ENCODE results near the gene NCBP3.

DNA sequence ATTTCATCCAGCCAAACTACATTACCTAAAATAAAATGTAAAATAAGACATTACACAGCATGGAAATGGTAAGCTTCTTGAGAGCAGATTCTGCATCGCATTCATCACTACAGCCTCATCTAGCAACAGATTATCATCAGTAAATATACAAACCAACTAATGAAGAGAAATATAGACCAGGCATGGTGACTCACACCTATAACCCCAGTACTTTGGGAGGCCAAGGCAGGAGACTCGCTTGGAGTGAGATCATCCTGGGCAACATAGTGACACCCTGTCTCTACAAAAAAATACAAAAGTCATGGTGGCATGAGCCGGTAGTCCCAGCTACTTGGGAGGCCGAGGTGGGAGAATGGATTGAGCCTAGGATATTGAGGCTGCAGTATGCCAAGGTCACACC lies 19.9 kb downstream of the NCBP3 start:
- TF ChIP-seq, protein P1, sequence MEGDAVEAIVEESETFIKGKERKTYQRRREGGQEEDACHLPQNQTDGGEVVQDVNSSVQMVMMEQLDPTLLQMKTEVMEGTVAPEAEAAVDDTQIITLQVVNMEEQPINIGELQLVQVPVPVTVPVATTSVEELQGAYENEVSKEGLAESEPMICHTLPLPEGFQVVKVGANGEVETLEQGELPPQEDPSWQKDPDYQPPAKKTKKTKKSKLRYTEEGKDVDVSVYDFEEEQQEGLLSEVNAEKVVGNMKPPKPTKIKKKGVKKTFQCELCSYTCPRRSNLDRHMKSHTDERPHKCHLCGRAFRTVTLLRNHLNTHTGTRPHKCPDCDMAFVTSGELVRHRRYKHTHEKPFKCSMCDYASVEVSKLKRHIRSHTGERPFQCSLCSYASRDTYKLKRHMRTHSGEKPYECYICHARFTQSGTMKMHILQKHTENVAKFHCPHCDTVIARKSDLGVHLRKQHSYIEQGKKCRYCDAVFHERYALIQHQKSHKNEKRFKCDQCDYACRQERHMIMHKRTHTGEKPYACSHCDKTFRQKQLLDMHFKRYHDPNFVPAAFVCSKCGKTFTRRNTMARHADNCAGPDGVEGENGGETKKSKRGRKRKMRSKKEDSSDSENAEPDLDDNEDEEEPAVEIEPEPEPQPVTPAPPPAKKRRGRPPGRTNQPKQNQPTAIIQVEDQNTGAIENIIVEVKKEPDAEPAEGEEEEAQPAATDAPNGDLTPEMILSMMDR (IDR thresholded peaks at IDR 0.05): no peak
- TF ChIP-seq SIN3A (IDR thresholded peaks at IDR 0.05; ENCODE audit: borderline replicate concordance, insufficient read depth, low read depth, low read length) (no peak), POLR2AphosphoS5 (IDR thresholded peaks at IDR 0.05; ENCODE audit: low read depth, low read length) (no peak), REST (IDR thresholded peaks at IDR 0.05; ENCODE audit: insufficient read depth in 1 of 2, low read depth in 2 of 2, low read length in 1 of 2) (no peak), TCF7L2 (IDR thresholded peaks at IDR 0.05; ENCODE audit: low read depth, low read length) (no peak)

All from Panc1 (cell line).